ENCODE measurements around the gene IMP4.

DNA sequence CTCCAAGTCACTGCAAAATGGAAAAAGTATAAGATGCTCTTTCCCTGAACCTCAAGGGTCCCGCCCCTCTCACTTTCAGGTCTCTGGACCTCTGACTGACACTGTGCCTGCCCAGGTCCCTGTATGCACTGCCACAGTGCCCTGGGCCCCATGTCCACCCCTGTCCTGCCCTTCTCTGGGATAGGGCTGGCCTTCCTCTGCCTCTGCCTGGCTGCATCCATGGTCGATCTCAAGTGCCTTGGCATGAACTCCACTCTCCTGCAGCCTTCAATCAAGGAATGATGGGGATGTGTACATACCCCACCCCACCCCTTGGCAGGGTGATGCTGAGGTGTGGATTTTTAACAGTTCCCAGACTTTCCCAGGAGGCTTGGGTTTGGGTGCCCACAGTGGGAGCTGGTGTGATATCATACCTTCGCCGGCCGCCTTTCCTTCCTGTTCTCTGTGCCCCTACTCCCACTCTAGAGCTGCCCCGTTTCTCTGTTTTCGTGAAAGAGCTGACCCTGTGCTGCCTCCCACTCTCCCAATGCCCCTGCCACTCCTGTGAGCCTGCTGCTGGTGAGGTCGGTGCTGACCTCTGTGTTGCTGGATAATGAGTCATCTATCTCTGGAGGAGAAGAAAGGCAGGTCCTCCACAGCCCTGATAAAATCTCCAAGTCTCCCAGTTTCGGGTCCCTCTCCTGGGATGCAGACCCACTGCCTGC lies 32.0 kb downstream of the IMP4 start:
- TF ChIP-seq, protein P1, sequence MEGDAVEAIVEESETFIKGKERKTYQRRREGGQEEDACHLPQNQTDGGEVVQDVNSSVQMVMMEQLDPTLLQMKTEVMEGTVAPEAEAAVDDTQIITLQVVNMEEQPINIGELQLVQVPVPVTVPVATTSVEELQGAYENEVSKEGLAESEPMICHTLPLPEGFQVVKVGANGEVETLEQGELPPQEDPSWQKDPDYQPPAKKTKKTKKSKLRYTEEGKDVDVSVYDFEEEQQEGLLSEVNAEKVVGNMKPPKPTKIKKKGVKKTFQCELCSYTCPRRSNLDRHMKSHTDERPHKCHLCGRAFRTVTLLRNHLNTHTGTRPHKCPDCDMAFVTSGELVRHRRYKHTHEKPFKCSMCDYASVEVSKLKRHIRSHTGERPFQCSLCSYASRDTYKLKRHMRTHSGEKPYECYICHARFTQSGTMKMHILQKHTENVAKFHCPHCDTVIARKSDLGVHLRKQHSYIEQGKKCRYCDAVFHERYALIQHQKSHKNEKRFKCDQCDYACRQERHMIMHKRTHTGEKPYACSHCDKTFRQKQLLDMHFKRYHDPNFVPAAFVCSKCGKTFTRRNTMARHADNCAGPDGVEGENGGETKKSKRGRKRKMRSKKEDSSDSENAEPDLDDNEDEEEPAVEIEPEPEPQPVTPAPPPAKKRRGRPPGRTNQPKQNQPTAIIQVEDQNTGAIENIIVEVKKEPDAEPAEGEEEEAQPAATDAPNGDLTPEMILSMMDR (IDR thresholded peaks at IDR 0.05; ENCODE audit: low read depth, low read length) = no peak
- TF ChIP-seq EZH2phosphoT487 (IDR thresholded peaks at IDR 0.05; ENCODE audit: low read depth) = no peak
